ENCODE measurements around the gene SPACA1. TPM values are rescaled to one million over a fixed set of nuclear protein-coding genes. Genes with fewer than 3 reads are reported as not detected.

The SPACA1 gene
- total and polyA plus RNA-seq, 9 of the 15 experiments (the other 6 are each of a cell fraction or from before 2014, with no cell fraction given) = not detected

Other genes starting within 250 kb of the SPACA1 start
- gene CNR1, start 118.5 kb downstream of the SPACA1 start, total RNA-seq (2014; rRNA removed) = 0.94 and 1.1 TPM in 2 replicates
- 1.4 and 1.5 TPM in 2 replicates for gene CNR1, start 118.5 kb downstream of the SPACA1 start, total RNA-seq (2014; rRNA removed; fragmentation: Illumina TruSeq; extraction: Trizol)
- 1.7 and 1.9 TPM in 2 replicates for gene CNR1, start 118.5 kb downstream of the SPACA1 start, total RNA-seq (2015; rRNA removed; fragmentation: Illumina TruSeq; extraction: Trizol)
- gene CNR1, start 118.5 kb downstream of the SPACA1 start, total RNA-seq (2021) = 1.5 and 1.9 TPM in 2 replicates
- gene CNR1, start 118.5 kb downstream of the SPACA1 start, polyA plus RNA-seq (2011; rRNA removed) = 0.31 TPM in 1 of 2 replicates, not detected in the other
- 0.87 and 1.3 TPM in 2 replicates for gene CNR1, start 118.5 kb downstream of the SPACA1 start, polyA plus RNA-seq (2014; fragmentation: Illumina TruSeq; extraction: Trizol)
- under 1 TPM; 0.50 to 0.56 TPM for gene CNR1, start 118.5 kb downstream of the SPACA1 start, polyA plus RNA-seq (2014; fragmentation: Nextera tagmentation; extraction: Ambion mirVana)
- gene CNR1, start 118.5 kb downstream of the SPACA1 start, polyA plus RNA-seq (2014; rRNA removed) = 0.43 and 0.94 TPM in 2 replicates

Measured in K562 (cell line).